GM12878 (cell line): Measurements from ENCODE around the gene NAA10. TPM values are rescaled to one million over a fixed set of nuclear protein-coding genes. Genes with fewer than 3 reads are reported as not detected.

Experiments used
- BACH1 ChIP-seq: fragments of 450-650 bp; IDR thresholded peaks from 2 replicates; pipeline ENCODE4 v1.6.1; 2017; ENCODE audit warnings: mild to moderate bottlenecking, borderline replicate concordance
- BMI1 ChIP-seq: fragments of 450-650 bp; IDR thresholded peaks from 2 replicates; pipeline ENCODE4 v1.6.1; 2016; ENCODE audit warnings: mild to moderate bottlenecking, moderate library complexity, borderline replicate concordance
- CREB1 ChIP-seq: IDR thresholded peaks from 2 replicates; pipeline ENCODE4 v1.6.1; 2012; ENCODE audit warnings: low read depth, mild to moderate bottlenecking, inconsistent platforms
- EED ChIP-seq: sonication (generic); IDR thresholded peaks from 2 replicates; pipeline ENCODE4 v1.6.1; 2016; ENCODE audit warnings: antibody characterized with exemption, low read depth
- HDGF ChIP-seq: fragments of 450-650 bp; IDR thresholded peaks from 2 replicates; pipeline ENCODE4 v1.6.1; 2016; ENCODE audit warnings: antibody characterized with exemption
- KDM1A ChIP-seq: fragments of 200-600 bp; sonication (generic); IDR thresholded peaks from 2 replicates; pipeline ENCODE4 v1.6.1; 2016; ENCODE audit warnings: borderline replicate concordance
- MTA3 ChIP-seq: IDR thresholded peaks from 2 replicates; pipeline ENCODE4 v1.6.1; 2012; ENCODE audit warnings: low read length, inconsistent platforms, borderline replicate concordance
- PAX8 ChIP-seq: fragments of 450-650 bp; IDR thresholded peaks from 2 replicates; pipeline ENCODE4 v1.6.1; 2017; ENCODE audit warnings: mild to moderate bottlenecking, moderate library complexity
- PML ChIP-seq: IDR thresholded peaks from 2 replicates; pipeline ENCODE4 v1.6.1; 2012; ENCODE audit warnings: low read length, inconsistent platforms
- RFX5 ChIP-seq: IDR thresholded peaks from 2 replicates; pipeline ENCODE4 v1.6.1; 2011; ENCODE audit warnings: low read depth, low read length, improper control_type of control experiment
- ZNF207 ChIP-seq: fragments of 450-650 bp; IDR thresholded peaks from 2 replicates; pipeline ENCODE4 v1.6.1; 2014; ENCODE audit warnings: antibody characterized with exemption, mild to moderate bottlenecking, borderline replicate concordance
- polyA plus RNA-seq, 11 experiments: library from polyadenylated mRNA; depleted of rRNA in 4 of 11; unstranded in 6 of 11; stranded (reverse) in 5 of 11; fragments of >200 nt; fragmentation: Nextera tagmentation in 4 of 11; fragmentation: Illumina TruSeq in 1 of 11; extraction: Ambion mirVana in 4 of 11; extraction: Trizol in 1 of 11; gene quantifications; 1 replicate in 1 of 11; 2 replicates in 10 of 11; pipeline versions ENCODE4 v1.2.1 to v1.2.3, GENCODE V29; 2011 to 2016; ENCODE audit warnings: inconsistent platforms in 2 of 11, missing spikeins in 2 of 11, low read depth in 1 of 11
- total RNA-seq, 4 experiments: library from RNA; depleted of rRNA in 3 of 4; stranded (reverse); fragments of >200 nt in 3 of 4; fragmentation: Illumina TruSeq in 1 of 4; extraction: Trizol in 1 of 4; gene quantifications; 2 replicates each; pipeline versions ENCODE4 v1.2.1 to v1.2.3, GENCODE V29; 2013 to 2021
- TF ChIP-seq, protein P1 (sequence below): fragments of 450-650 bp; conservative IDR thresholded peaks from 2 replicates; pipeline ENCODE4 v1.6.1; 2017; ENCODE audit warnings: mild to moderate bottlenecking, moderate library complexity
- TF ChIP-seq, protein P2 (sequence below): fragments of 450-650 bp; IDR thresholded peaks from 2 replicates; pipeline ENCODE4 v1.6.1; 2016; ENCODE audit warnings: mild to moderate bottlenecking
- TF ChIP-seq, protein P3 (sequence below): fragments of 450-650 bp; IDR thresholded peaks from 2 replicates; pipeline ENCODE4 v1.6.1; 2016; ENCODE audit warnings: mild to moderate bottlenecking, moderate library complexity, borderline replicate concordance
- TF ChIP-seq, protein P4 (sequence below): fragments of 450-650 bp; IDR thresholded peaks from 2 replicates; pipeline ENCODE4 v1.6.1; 2014; ENCODE audit warnings: mild to moderate bottlenecking
- TF ChIP-seq, protein P5 (sequence below): fragments of 450-650 bp; IDR thresholded peaks from 2 replicates; pipeline ENCODE4 v1.6.1; 2017; ENCODE audit warnings: borderline replicate concordance
- TF ChIP-seq, protein P6 (sequence below): fragments of 450-650 bp; IDR thresholded peaks from 2 replicates; pipeline ENCODE4 v1.6.1; 2016; ENCODE audit warnings: mild to moderate bottlenecking

NAA10 gene
- total and polyA plus RNA-seq, 10 of the 15 experiments (the other 5 are each of a cell fraction or from before 2014, with no cell fraction given): 7.9 to 212 (median 98.9) TPM

DNA sequence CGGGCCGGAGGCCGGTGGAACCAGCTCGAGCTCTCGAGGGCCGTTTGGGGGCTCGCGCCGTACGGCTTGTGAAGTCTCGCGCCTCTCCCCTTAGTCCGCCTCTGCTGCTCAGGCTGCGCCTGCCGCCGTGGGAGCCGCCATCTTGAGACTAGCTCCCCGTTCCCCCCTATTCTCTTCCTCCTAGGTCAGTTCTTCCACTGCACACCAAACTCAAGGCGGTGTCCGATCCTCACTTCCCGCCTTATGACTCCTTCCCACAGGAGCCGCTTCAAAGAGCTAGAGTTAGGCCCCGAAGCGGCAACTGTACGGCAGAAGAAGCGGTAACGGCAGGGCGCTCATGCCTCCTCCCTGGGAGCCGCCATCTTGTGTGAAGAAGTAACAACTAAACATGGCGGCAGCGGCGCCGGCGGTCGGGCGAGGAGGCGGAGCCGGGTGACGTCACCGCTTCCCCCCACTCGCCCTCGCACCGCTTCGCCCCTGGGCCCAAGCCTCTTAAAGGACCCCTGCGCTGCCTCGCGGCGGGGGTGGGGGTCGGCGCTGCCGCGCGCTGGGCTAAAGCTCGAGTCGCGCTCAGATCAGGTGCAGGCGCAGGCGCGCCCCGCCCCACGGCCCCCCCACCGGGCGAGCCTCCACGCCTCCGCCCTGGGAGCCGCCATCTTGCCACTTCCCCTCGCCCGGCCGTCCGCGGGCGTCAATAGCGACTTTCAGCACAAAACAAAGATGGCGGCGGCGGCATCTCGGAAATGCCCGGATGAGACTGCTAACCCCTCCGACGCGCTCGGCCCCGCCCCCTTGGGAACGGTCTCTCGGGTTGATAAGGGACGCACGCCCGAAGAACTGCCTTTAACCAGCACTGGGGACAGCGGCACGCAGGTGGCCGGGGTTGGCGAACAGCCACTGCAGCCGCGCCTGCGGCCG lies 36.9 kb upstream of the NAA10 start, which contains the start of gene HCFC1 (continued):
- TF ChIP-seq MTA3 (no peak; the same call in 1 of the 2 replicates), ZNF207 (peak; percentile 76), KDM1A (no peak), BMI1 (no peak), EED (no peak), CREB1 (peak; percentile 72), PML (no peak), PAX8 (no peak), BACH1 (peak; percentile 9; the same call in 1 of the 2 replicates), RFX5 (no peak), HDGF (peak; percentile 56; the same call in 1 of the 2 replicates)
- TF ChIP-seq, protein P1, sequence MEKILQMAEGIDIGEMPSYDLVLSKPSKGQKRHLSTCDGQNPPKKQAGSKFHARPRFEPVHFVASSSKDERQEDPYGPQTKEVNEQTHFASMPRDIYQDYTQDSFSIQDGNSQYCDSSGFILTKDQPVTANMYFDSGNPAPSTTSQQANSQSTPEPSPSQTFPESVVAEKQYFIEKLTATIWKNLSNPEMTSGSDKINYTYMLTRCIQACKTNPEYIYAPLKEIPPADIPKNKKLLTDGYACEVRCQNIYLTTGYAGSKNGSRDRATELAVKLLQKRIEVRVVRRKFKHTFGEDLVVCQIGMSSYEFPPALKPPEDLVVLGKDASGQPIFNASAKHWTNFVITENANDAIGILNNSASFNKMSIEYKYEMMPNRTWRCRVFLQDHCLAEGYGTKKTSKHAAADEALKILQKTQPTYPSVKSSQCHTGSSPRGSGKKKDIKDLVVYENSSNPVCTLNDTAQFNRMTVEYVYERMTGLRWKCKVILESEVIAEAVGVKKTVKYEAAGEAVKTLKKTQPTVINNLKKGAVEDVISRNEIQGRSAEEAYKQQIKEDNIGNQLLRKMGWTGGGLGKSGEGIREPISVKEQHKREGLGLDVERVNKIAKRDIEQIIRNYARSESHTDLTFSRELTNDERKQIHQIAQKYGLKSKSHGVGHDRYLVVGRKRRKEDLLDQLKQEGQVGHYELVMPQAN: peak; percentile 57; the same call in 1 of the 2 replicates
- TF ChIP-seq, protein P2, sequence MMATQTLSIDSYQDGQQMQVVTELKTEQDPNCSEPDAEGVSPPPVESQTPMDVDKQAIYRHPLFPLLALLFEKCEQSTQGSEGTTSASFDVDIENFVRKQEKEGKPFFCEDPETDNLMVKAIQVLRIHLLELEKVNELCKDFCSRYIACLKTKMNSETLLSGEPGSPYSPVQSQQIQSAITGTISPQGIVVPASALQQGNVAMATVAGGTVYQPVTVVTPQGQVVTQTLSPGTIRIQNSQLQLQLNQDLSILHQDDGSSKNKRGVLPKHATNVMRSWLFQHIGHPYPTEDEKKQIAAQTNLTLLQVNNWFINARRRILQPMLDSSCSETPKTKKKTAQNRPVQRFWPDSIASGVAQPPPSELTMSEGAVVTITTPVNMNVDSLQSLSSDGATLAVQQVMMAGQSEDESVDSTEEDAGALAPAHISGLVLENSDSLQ: peak; percentile 54; the same call in 1 of the 2 replicates
- TF ChIP-seq, protein P3, sequence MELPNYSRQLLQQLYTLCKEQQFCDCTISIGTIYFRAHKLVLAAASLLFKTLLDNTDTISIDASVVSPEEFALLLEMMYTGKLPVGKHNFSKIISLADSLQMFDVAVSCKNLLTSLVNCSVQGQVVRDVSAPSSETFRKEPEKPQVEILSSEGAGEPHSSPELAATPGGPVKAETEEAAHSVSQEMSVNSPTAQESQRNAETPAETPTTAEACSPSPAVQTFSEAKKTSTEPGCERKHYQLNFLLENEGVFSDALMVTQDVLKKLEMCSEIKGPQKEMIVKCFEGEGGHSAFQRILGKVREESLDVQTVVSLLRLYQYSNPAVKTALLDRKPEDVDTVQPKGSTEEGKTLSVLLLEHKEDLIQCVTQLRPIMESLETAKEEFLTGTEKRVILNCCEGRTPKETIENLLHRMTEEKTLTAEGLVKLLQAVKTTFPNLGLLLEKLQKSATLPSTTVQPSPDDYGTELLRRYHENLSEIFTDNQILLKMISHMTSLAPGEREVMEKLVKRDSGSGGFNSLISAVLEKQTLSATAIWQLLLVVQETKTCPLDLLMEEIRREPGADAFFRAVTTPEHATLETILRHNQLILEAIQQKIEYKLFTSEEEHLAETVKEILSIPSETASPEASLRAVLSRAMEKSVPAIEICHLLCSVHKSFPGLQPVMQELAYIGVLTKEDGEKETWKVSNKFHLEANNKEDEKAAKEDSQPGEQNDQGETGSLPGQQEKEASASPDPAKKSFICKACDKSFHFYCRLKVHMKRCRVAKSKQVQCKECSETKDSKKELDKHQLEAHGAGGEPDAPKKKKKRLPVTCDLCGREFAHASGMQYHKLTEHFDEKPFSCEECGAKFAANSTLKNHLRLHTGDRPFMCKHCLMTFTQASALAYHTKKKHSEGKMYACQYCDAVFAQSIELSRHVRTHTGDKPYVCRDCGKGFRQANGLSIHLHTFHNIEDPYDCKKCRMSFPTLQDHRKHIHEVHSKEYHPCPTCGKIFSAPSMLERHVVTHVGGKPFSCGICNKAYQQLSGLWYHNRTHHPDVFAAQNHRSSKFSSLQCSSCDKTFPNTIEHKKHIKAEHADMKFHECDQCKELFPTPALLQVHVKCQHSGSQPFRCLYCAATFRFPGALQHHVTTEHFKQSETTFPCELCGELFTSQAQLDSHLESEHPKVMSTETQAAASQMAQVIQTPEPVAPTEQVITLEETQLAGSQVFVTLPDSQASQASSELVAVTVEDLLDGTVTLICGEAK: no peak
- TF ChIP-seq, protein P4, sequence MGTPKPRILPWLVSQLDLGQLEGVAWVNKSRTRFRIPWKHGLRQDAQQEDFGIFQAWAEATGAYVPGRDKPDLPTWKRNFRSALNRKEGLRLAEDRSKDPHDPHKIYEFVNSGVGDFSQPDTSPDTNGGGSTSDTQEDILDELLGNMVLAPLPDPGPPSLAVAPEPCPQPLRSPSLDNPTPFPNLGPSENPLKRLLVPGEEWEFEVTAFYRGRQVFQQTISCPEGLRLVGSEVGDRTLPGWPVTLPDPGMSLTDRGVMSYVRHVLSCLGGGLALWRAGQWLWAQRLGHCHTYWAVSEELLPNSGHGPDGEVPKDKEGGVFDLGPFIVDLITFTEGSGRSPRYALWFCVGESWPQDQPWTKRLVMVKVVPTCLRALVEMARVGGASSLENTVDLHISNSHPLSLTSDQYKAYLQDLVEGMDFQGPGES: no peak
- TF ChIP-seq, protein P5, sequence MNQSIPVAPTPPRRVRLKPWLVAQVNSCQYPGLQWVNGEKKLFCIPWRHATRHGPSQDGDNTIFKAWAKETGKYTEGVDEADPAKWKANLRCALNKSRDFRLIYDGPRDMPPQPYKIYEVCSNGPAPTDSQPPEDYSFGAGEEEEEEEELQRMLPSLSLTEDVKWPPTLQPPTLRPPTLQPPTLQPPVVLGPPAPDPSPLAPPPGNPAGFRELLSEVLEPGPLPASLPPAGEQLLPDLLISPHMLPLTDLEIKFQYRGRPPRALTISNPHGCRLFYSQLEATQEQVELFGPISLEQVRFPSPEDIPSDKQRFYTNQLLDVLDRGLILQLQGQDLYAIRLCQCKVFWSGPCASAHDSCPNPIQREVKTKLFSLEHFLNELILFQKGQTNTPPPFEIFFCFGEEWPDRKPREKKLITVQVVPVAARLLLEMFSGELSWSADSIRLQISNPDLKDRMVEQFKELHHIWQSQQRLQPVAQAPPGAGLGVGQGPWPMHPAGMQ: no peak
- TF ChIP-seq, protein P6, sequence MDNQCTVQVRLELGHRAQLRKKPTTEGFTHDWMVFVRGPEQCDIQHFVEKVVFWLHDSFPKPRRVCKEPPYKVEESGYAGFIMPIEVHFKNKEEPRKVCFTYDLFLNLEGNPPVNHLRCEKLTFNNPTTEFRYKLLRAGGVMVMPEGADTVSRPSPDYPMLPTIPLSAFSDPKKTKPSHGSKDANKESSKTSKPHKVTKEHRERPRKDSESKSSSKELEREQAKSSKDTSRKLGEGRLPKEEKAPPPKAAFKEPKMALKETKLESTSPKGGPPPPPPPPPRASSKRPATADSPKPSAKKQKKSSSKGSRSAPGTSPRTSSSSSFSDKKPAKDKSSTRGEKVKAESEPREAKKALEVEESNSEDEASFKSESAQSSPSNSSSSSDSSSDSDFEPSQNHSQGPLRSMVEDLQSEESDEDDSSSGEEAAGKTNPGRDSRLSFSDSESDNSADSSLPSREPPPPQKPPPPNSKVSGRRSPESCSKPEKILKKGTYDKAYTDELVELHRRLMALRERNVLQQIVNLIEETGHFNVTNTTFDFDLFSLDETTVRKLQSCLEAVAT: peak; percentile 74
